Motor neuron (in vitro differentiated cells): ENCODE results near the gene FAM167B. TPM values are rescaled to one million over a fixed set of nuclear protein-coding genes. Genes with fewer than 3 reads are reported as not detected.

Experiments
- total RNA-seq, 8 experiments: library from RNA; unstranded; fragments of 300-600 nt; gene quantifications; 2 replicates each; pipeline versions ENCODE4 v1.2.3 to v1.2.4, GENCODE V29; 2022

The FAM167B gene
- total RNA-seq, 8 experiments from 2014 or later = 0.49 to 12.0 (median 2.2) TPM; not detected in 1

Other genes starting within 250 kb of the FAM167B start
- 100 to 1,000 TPM in 6 of 8 experiments, 10 to 100 TPM in 2; 41.9 to 242 (median 141) TPM for gene KHDRBS1, start 233.4 kb upstream of the FAM167B start, total RNA-seq
- gene TMEM39B, start 174.3 kb upstream of the FAM167B start, total RNA-seq = 10 to 100 TPM in 6 of 8 experiments, 1 to 10 TPM in 2; 6.2 to 25.8 (median 14.9) TPM
- gene KPNA6, start 139.2 kb upstream of the FAM167B start, total RNA-seq = 10 to 100 TPM; 35.3 to 53.4 (median 40.7) TPM
- gene TXLNA, start 67.5 kb upstream of the FAM167B start, total RNA-seq = 10 to 100 TPM; 35.0 to 98.3 (median 60.4) TPM
- gene CCDC28B, start 46.6 kb upstream of the FAM167B start, total RNA-seq = 10 to 100 TPM; 14.6 to 92.6 (median 53.7) TPM
- gene IQCC, start 41.6 kb upstream of the FAM167B start, total RNA-seq = 10 to 100 TPM in 1 of 8 experiments, 1 to 10 TPM in 6, under 1 TPM in 1; 0.97 to 13.7 (median 6.7) TPM
- gene DCDC2B, start 38.1 kb upstream of the FAM167B start, total RNA-seq = 1 to 10 TPM in 3 of 8 experiments, under 1 TPM in 5; 0.25 to 3.7 (median 0.98) TPM
- 10 to 100 TPM; 15.1 to 31.8 (median 25.6) TPM for gene TMEM234, start 24.9 kb upstream of the FAM167B start, total RNA-seq
- gene EIF3I, start 24.8 kb upstream of the FAM167B start, total RNA-seq = 100 to 1,000 TPM; 174 to 366 (median 241) TPM
- 1 to 10 TPM in 3 of 8 experiments, under 1 TPM in 1, not detected in 4; 0.63 to 1.4 (median 1.2) TPM for gene LCK, start 4.0 kb downstream of the FAM167B start, total RNA-seq
- gene HDAC1, start 44.9 kb downstream of the FAM167B start, total RNA-seq = 100 to 1,000 TPM in 2 of 8 experiments, 10 to 100 TPM in 6; 45.7 to 124 (median 77.0) TPM
- gene MARCKSL1, start 89.0 kb downstream of the FAM167B start, total RNA-seq = 100 to 1,000 TPM in 7 of 8 experiments, 10 to 100 TPM in 1; 32.9 to 922 (median 250) TPM
- gene FAM229A, start 115.3 kb downstream of the FAM167B start, total RNA-seq = 1 to 10 TPM; 1.1 to 6.7 (median 4.3) TPM
- 1 to 10 TPM in 7 of 8 experiments, under 1 TPM in 1; 0.92 to 6.9 (median 2.5) TPM for gene TSSK3, start 115.3 kb downstream of the FAM167B start, total RNA-seq
- gene BSDC1, start 147.2 kb downstream of the FAM167B start, total RNA-seq = 100 to 1,000 TPM in 4 of 8 experiments, 10 to 100 TPM in 4; 60.0 to 135 (median 94.0) TPM
- 1 to 10 TPM in 5 of 8 experiments, under 1 TPM in 3; under 0.01 to 5.9 (median 2.8) TPM for gene ZBTB8B, start 217.8 kb downstream of the FAM167B start, total RNA-seq